Measurements from ENCODE around the gene PTP4A1. TPM values are rescaled to one million over a fixed set of nuclear protein-coding genes. Genes with fewer than 3 reads are reported as not detected.

Gene PTP4A1
- total and polyA plus RNA-seq, 2 donors (not counting 1 experiment from before 2014, with no cell fraction given), result 48.1 to 64.5 TPM

GRCh38 chr6:63580704-63580961 lies 8.4 kb downstream of the PTP4A1 start:
- Histone ChIP-seq H4K20me1 (ENCODE audit: control insufficient read depth, extremely low read depth, insufficient read depth, low read length) (no peaks in the 10 kb centered on the region), H2AFZ (ENCODE audit: low read length) (no peak overlapping the region), H3K36me3 (ENCODE audit: control insufficient read depth, insufficient read depth, low read length) (peaks cover 17% of the 10 kb centered on the region), H3K27me3 (ENCODE audit: control insufficient read depth, insufficient read depth, low read length) (no peaks in the 10 kb centered on the region), H3K9ac (ENCODE audit: insufficient read depth, low read length) (no peak overlapping the region), H3K9me3 (ENCODE audit: control insufficient read depth, insufficient read depth, low read depth, low read length) (no peaks in the 10 kb centered on the region), H3K4me2 (ENCODE audit: extremely low read depth, insufficient read depth, low read length) (no peak overlapping the region), H3K79me2 (ENCODE audit: control insufficient read depth, insufficient read depth, low read length) (peaks cover 20% of the 10 kb centered on the region), H3K4me3 (replicated peaks in 1 of 4; ENCODE audit: control extremely low read depth in 1 of 4, insufficient read depth in 1 of 4, low read depth in 3 of 4, low read length in 4 of 4) (no peak overlapping the region), H3K27ac (ENCODE audit: insufficient read depth, low read length) (no peak overlapping the region), H3K4me1 (ENCODE audit: control insufficient read depth, extremely low read depth, insufficient read depth, low read length) (no peaks in the 10 kb centered on the region)
- TF ChIP-seq EZH2 (IDR thresholded peaks at IDR 0.05; ENCODE audit: low read length, missing control alignments), result no peak
- TF ChIP-seq CTCF (conservative IDR thresholded peaks at IDR 0.05 in 1 of 2, IDR thresholded peaks at IDR 0.05 in 1 of 2; ENCODE audit: low read depth in 1 of 2, low read length in 2 of 2), result no peak
- no peak for DNase-seq (ENCODE audit: low read depth in 2 of 2)

DNA sequence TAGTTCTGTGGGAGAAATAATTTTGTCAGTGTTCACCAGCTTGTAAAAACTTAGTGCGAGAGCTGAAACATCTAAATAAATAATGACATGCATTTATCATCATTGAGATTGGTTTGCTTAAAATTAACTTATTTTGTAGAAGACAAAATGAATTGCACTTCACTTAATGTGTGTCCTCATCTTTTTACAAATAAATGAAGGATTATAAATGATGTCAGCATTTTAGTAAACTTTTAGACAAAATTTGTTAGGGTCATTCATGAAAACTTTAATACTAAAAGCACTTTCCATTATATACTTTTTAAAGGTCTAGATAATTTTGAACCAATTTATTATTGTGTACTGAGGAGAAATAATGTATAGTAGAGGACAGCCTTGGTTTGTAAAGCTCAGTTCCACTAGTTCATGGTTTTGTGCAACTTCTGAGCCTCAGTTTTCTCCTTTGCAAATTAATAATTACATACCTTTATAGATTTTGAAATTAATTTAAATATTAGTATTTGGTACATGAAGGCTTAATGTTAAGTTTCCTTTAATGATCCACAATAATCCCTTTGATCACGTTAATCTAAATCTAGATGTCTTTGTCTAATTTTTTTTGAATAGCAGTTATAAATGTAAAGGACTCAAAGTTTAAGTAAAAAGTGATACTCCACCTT lies 9.2 kb downstream of the PTP4A1 start:
- no peak overlapping the region for H3K27ac ChIP-seq (ENCODE audit: insufficient read depth, low read length)
- H3K27me3 ChIP-seq (ENCODE audit: control insufficient read depth, insufficient read depth, low read length), result no peaks in the 10 kb centered on the region
- no peak for TF ChIP-seq CTCF (conservative IDR thresholded peaks at IDR 0.05 in 1 of 2, IDR thresholded peaks at IDR 0.05 in 1 of 2; ENCODE audit: low read depth in 1 of 2, low read length in 2 of 2)
- no peak for TF ChIP-seq EZH2 (IDR thresholded peaks at IDR 0.05; ENCODE audit: low read length, missing control alignments)
- peaks cover 12% of the 10 kb centered on the region for H3K79me2 ChIP-seq (ENCODE audit: control insufficient read depth, insufficient read depth, low read length)
- DNase-seq (ENCODE audit: low read depth in 2 of 2), result no peak
- no peak overlapping the region for H3K4me3 ChIP-seq (replicated peaks in 1 of 4; ENCODE audit: control extremely low read depth in 1 of 4, insufficient read depth in 1 of 4, low read depth in 3 of 4, low read length in 4 of 4)
- H3K4me1 ChIP-seq (ENCODE audit: control insufficient read depth, extremely low read depth, insufficient read depth, low read length), result no peaks in the 10 kb centered on the region
- H3K9me3 ChIP-seq (ENCODE audit: control insufficient read depth, insufficient read depth, low read depth, low read length), result no peaks in the 10 kb centered on the region
- H4K20me1 ChIP-seq (ENCODE audit: control insufficient read depth, extremely low read depth, insufficient read depth, low read length), result no peaks in the 10 kb centered on the region
- H3K36me3 ChIP-seq (ENCODE audit: control insufficient read depth, insufficient read depth, low read length), result peaks cover 17% of the 10 kb centered on the region
- H3K9ac ChIP-seq (ENCODE audit: insufficient read depth, low read length), result no peak overlapping the region
- H2AFZ ChIP-seq (ENCODE audit: low read length), result no peak overlapping the region
- no peak overlapping the region for H3K4me2 ChIP-seq (ENCODE audit: extremely low read depth, insufficient read depth, low read length)

- Histone ChIP-seq H3K27ac (ENCODE audit: insufficient read depth, low read length) (no peak overlapping the region), H3K9me3 (ENCODE audit: control insufficient read depth, insufficient read depth, low read depth, low read length) (no peaks in the 10 kb centered on the region), H3K79me2 (ENCODE audit: control insufficient read depth, insufficient read depth, low read length) (peaks cover 4% of the 10 kb centered on the region), H3K36me3 (ENCODE audit: control insufficient read depth, insufficient read depth, low read length) (peaks cover 12% of the 10 kb centered on the region), H3K27me3 (ENCODE audit: control insufficient read depth, insufficient read depth, low read length) (no peaks in the 10 kb centered on the region), H2AFZ (ENCODE audit: low read length) (no peak overlapping the region), H4K20me1 (ENCODE audit: control insufficient read depth, extremely low read depth, insufficient read depth, low read length) (no peaks in the 10 kb centered on the region), H3K4me2 (ENCODE audit: extremely low read depth, insufficient read depth, low read length) (no peak overlapping the region), H3K4me1 (ENCODE audit: control insufficient read depth, extremely low read depth, insufficient read depth, low read length) (no peaks in the 10 kb centered on the region), H3K9ac (ENCODE audit: insufficient read depth, low read length) (no peak overlapping the region), H3K4me3 (replicated peaks in 1 of 4; ENCODE audit: control extremely low read depth in 1 of 4, insufficient read depth in 1 of 4, low read depth in 3 of 4, low read length in 4 of 4) (no peak overlapping the region)
- DNase-seq (ENCODE audit: low read depth in 2 of 2), result no peak
- TF ChIP-seq CTCF (conservative IDR thresholded peaks at IDR 0.05 in 1 of 2, IDR thresholded peaks at IDR 0.05 in 1 of 2; ENCODE audit: low read depth in 1 of 2, low read length in 2 of 2) (no peak), EZH2 (IDR thresholded peaks at IDR 0.05; ENCODE audit: low read length, missing control alignments) (no peak)
Measured at GRCh38 chr6:63582579-63583231, 10.4 kb downstream of the PTP4A1 start.
